OCI-LY3 (cell line): Measurements from ENCODE around the gene CYBC1.

Experiments used
- H2AFZ ChIP-seq: fragments of 200-600, 300-600 bp; shearing (Covaris generic); 2 replicates; pipeline ENCODE4 v1.6.0; 2014; ENCODE audit warnings: antibody characterized with exemption, low read depth, low read length
- H3K27ac ChIP-seq: fragments of 200-600, 300-600 bp; sonication (generic); 2 replicates; pipeline ENCODE4 v1.5.1; 2014; ENCODE audit warnings: mild to moderate bottlenecking, low read length, moderate library complexity, mixed read lengths
- H3K27me3 ChIP-seq: fragments of 200-600, 300-600 bp; sonication (generic); 2 replicates; pipeline ENCODE4 v1.6.1; 2014; ENCODE audit warnings: low read depth, low read length, mixed read lengths
- H3K36me3 ChIP-seq: fragments of 200-600, 300-600 bp; sonication (generic); replicated peaks from 2 replicates; pipeline ENCODE3; 2014; ENCODE audit warnings: low read depth, low read length, mixed read lengths
- H3K4me1 ChIP-seq: fragments of 300-600, 200-600 bp; sonication (generic); 2 replicates; pipeline ENCODE4 v1.6.1; 2014; ENCODE audit warnings: low read length, mixed read lengths
- H3K4me2 ChIP-seq: fragments of 200-600, 300-600 bp; sonication (generic); 2 replicates; pipeline ENCODE4 v1.6.1; 2014; ENCODE audit warnings: low read length, mixed read lengths
- H3K4me3 ChIP-seq: fragments of 300-600, 200-600 bp; sonication (generic); 2 replicates; pipeline ENCODE4 v1.5.1; 2014; ENCODE audit warnings: antibody characterized with exemption, mild to moderate bottlenecking, low read length, moderate library complexity
- H3K79me2 ChIP-seq: fragments of 300-600, 200-600 bp; shearing (Covaris generic); 2 replicates; pipeline ENCODE4 v1.6.1; 2014; ENCODE audit warnings: mild to moderate bottlenecking, low read length, mixed read lengths
- H3K9ac ChIP-seq: fragments of 300-600, 200-600 bp; shearing (Covaris generic); 2 replicates; pipeline ENCODE4 v1.6.0; 2014; ENCODE audit warnings: mild to moderate bottlenecking, low read length, moderate library complexity
- H3K9me3 ChIP-seq: fragments of 200-600, 300-600 bp; shearing (Covaris generic); 2 replicates; pipeline ENCODE4 v1.6.1; 2014; ENCODE audit warnings: low read length, mixed read lengths; ENCODE audit not compliant: insufficient read depth
- H4K20me1 ChIP-seq: fragments of 200-600, 300-600 bp; sonication (generic); 2 replicates; pipeline ENCODE4 v1.6.1; 2016; ENCODE audit warnings: low read length, mixed read lengths; ENCODE audit not compliant: insufficient read depth
- EZH2phosphoT487 ChIP-seq: fragments of 200-600 bp; shearing (Covaris generic); IDR thresholded peaks from 2 replicates; pipeline ENCODE4 v1.6.1; 2018; ENCODE audit warnings: antibody characterized with exemption, mixed run types, low read depth
- TF ChIP-seq, protein P1 (sequence below): fragments of 200-600, 300-600 bp; sonication (generic); IDR thresholded peaks from 2 replicates; pipeline ENCODE4 v1.5.1; 2014; ENCODE audit warnings: antibody characterized with exemption, low read length, low read depth

The CYBC1 gene

GRCh38 chr17:82446649-82447048 is 3.9 kb downstream of the CYBC1 start:
- Histone ChIP-seq H2AFZ (no peak overlapping the region), H3K9me3 (no peaks in the 10 kb centered on the region), H3K4me1 (peaks cover 20% of the 10 kb centered on the region), H3K4me2 (no peak overlapping the region), H3K36me3 (peaks cover 58% of the 10 kb centered on the region), H3K9ac (no peak overlapping the region), H3K27ac (no peak overlapping the region), H3K79me2 (peaks cover 44% of the 10 kb centered on the region), H4K20me1 (peaks cover 46% of the 10 kb centered on the region), H3K27me3 (no peaks in the 10 kb centered on the region), H3K4me3 (no peak overlapping the region)
- TF ChIP-seq, protein P1, sequence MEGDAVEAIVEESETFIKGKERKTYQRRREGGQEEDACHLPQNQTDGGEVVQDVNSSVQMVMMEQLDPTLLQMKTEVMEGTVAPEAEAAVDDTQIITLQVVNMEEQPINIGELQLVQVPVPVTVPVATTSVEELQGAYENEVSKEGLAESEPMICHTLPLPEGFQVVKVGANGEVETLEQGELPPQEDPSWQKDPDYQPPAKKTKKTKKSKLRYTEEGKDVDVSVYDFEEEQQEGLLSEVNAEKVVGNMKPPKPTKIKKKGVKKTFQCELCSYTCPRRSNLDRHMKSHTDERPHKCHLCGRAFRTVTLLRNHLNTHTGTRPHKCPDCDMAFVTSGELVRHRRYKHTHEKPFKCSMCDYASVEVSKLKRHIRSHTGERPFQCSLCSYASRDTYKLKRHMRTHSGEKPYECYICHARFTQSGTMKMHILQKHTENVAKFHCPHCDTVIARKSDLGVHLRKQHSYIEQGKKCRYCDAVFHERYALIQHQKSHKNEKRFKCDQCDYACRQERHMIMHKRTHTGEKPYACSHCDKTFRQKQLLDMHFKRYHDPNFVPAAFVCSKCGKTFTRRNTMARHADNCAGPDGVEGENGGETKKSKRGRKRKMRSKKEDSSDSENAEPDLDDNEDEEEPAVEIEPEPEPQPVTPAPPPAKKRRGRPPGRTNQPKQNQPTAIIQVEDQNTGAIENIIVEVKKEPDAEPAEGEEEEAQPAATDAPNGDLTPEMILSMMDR, result no peak
- no peak for TF ChIP-seq EZH2phosphoT487

GRCh38 chr17:82446124-82446523 is 4.4 kb downstream of the CYBC1 start:
- no peak overlapping the region for H3K27ac ChIP-seq
- peaks cover 47% of the 10 kb centered on the region for H4K20me1 ChIP-seq
- H3K4me3 ChIP-seq, result no peak overlapping the region
- H3K27me3 ChIP-seq, result no peaks in the 10 kb centered on the region
- H3K9ac ChIP-seq, result no peak overlapping the region
- peaks cover 44% of the 10 kb centered on the region for H3K79me2 ChIP-seq
- peaks cover 17% of the 10 kb centered on the region for H3K4me1 ChIP-seq
- H3K36me3 ChIP-seq, result peaks cover 58% of the 10 kb centered on the region
- TF ChIP-seq, protein P1, result no peak
- no peak for TF ChIP-seq EZH2phosphoT487
- no peak overlapping the region for H3K4me2 ChIP-seq
- H2AFZ ChIP-seq, result no peak overlapping the region
- H3K9me3 ChIP-seq, result no peaks in the 10 kb centered on the region

DNA sequence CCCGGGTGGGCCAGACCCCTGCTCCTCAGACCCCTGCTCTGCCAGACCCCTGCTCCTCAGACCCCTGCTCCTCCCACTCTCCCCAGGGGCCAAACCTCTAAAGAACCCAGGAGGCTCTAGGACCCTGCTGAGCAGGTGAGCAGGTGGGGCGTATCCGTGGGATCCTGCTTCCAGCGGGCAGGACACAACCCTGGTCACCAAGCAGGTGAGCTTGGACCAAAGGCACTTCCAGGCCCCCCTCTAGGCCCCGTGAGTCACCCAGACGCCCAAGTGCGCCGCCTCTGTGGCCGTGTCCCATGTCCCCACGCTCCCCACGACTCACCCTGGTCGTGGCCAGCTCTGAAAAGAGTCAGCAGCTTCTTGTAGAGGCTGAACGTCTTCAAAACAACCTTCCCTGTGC is 5.0 kb downstream of the CYBC1 start:
- H3K4me2 ChIP-seq, result no peak overlapping the region
- TF ChIP-seq EZH2phosphoT487, result no peak
- TF ChIP-seq, protein P1, result no peak
- H3K4me1 ChIP-seq, result peaks cover 20% of the 10 kb centered on the region
- no peak overlapping the region for H3K4me3 ChIP-seq
- H4K20me1 ChIP-seq, result peaks cover 47% of the 10 kb centered on the region
- H3K27ac ChIP-seq, result no peak overlapping the region
- peaks cover 44% of the 10 kb centered on the region for H3K79me2 ChIP-seq
- no peak overlapping the region for H2AFZ ChIP-seq
- no peak overlapping the region for H3K9ac ChIP-seq
- peaks cover 58% of the 10 kb centered on the region for H3K36me3 ChIP-seq
- no peaks in the 10 kb centered on the region for H3K9me3 ChIP-seq
- H3K27me3 ChIP-seq, result no peaks in the 10 kb centered on the region

DNA sequence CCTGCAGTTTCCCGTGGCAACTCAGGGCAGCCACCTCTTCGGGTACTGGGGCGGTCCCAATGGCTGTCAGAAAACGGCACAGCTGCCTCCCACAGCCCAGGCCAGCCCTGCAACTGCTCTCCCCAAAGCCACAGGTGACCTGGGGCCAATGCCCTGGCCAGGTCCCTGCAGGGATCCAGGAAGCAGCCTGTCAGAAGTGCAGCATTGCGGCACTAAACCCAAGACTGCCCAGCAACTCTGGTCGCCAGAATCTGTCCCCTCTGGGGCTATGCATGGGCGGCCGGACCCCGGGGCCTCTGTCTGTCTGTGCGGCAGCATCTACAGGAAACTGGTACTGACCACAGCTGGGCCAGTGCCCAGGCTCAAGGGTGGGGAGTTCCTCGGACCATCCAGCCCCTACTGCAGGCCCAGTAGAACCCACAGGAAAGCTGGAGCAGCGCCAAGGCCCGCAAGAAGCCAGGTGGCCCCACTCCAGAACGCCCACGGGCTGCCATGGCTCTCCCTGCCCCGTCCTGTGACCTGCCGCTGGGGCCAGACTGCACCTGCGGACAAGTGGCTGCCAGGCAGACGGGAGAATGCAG is 5.5 kb downstream of the CYBC1 start:
- no peak overlapping the region for H3K4me3 ChIP-seq
- H3K9ac ChIP-seq, result no peak overlapping the region
- no peak for TF ChIP-seq EZH2phosphoT487
- TF ChIP-seq, protein P1, result no peak
- H3K27ac ChIP-seq, result no peak overlapping the region
- H3K79me2 ChIP-seq, result peaks cover 40% of the 10 kb centered on the region
- no peak overlapping the region for H3K4me2 ChIP-seq
- H3K9me3 ChIP-seq, result no peaks in the 10 kb centered on the region
- H3K4me1 ChIP-seq, result peaks cover 25% of the 10 kb centered on the region
- peaks cover 58% of the 10 kb centered on the region for H3K36me3 ChIP-seq
- peaks cover 47% of the 10 kb centered on the region for H4K20me1 ChIP-seq
- no peaks in the 10 kb centered on the region for H3K27me3 ChIP-seq
- no peak overlapping the region for H2AFZ ChIP-seq
